H1 (cell line): ENCODE data around the gene HUWE1. TPM values are rescaled to one million over a fixed set of nuclear protein-coding genes. Genes with fewer than 3 reads are reported as not detected.

Experiments used
- CTCF ChIA-PET: fragments of 300-600 bp; sonication (Branson Sonifier 250); formaldehyde crosslinking; loops from one replicate; lab custom pipeline; 2021; ENCODE audit not compliant: partially characterized antibody; lab: Charles Lee
- POLR2A ChIA-PET: fragments of 300-600 bp; sonication (Branson Sonifier 250); formaldehyde crosslinking; loops from one replicate; lab custom pipeline; 2021; ENCODE audit warnings: inconsistent platforms; ENCODE audit not compliant: partially characterized antibody; lab: Charles Lee
- DNase-seq, 2 experiments: peaks; one replicate each; pipeline versions ENCODE4 v3.0.0 to v3.0.0-alpha.2; 2010 to 2022; ENCODE audit warnings: low spot score in 2 of 2, low read depth in 1 of 2, mixed read lengths in 1 of 2
- FAIRE-seq: peaks from 2 replicates; lab custom pipeline; 2011; peaks lifted over from hg19 to GRCh38; lab: Jason Lieb, UNC
- H2AFZ ChIP-seq: 2 replicates; pipeline ENCODE4 v1.8.1; 2012; ENCODE audit warnings: low read length, inconsistent platforms
- H2AK5ac ChIP-seq: 2 replicates; pipeline ENCODE4 v1.6.1; 2013; ENCODE audit warnings: low read depth, low read length
- H2BK120ac ChIP-seq: replicated peaks from 2 replicates; pipeline ENCODE3; 2013; ENCODE audit warnings: low read depth, low read length, inconsistent platforms
- H2BK12ac ChIP-seq: 2 replicates; pipeline ENCODE4 v1.6.1; 2013; ENCODE audit warnings: low read depth, low read length
- H2BK15ac ChIP-seq: 2 replicates; pipeline ENCODE4 v1.6.1; 2013; ENCODE audit warnings: low read length
- H2BK20ac ChIP-seq: 2 replicates; pipeline ENCODE4 v1.6.1; 2013; ENCODE audit warnings: low read length
- H2BK5ac ChIP-seq: 2 replicates; pipeline ENCODE4 v1.6.1; 2013; ENCODE audit warnings: low read depth, low read length
- H3K14ac ChIP-seq: 2 replicates; pipeline ENCODE4 v1.6.1; 2013; ENCODE audit warnings: inconsistent platforms; ENCODE audit not compliant: insufficient read length
- H3K18ac ChIP-seq: 2 replicates; pipeline ENCODE4 v1.6.1; 2013; ENCODE audit warnings: low read length; ENCODE audit errors: extremely low read depth
- H3K23ac ChIP-seq: 2 replicates; pipeline ENCODE4 v1.6.1; 2013; ENCODE audit warnings: inconsistent platforms; ENCODE audit not compliant: insufficient read length
- H3K23me2 ChIP-seq: 2 replicates; pipeline ENCODE4 v1.6.1; 2013; ENCODE audit warnings: low read depth, low read length
- H3K27ac ChIP-seq: 2 replicates; pipeline ENCODE4 v1.6.1; 2011; ENCODE audit warnings: low read depth, low read length, inconsistent platforms
- H3K27me3 ChIP-seq, 4 experiments: replicated peaks in 1 of 4; 1 replicate in 1 of 4; 2 replicates in 3 of 4; pipeline versions ENCODE4 v1.6.1 to v1.8.1; 2011 to 2013; ENCODE audit warnings: low read length in 3 of 4, mild to moderate bottlenecking in 3 of 4, inconsistent platforms in 2 of 4, mixed read lengths in 2 of 4, moderate library complexity in 1 of 4; ENCODE audit not compliant: control insufficient read depth in 3 of 4, insufficient read depth in 3 of 4; ENCODE audit errors: extremely low read depth in 1 of 4
- H3K36me3 ChIP-seq, 4 experiments: 2 replicates each; pipeline versions ENCODE4 v1.6.1 to v1.8.1; 2011 to 2013; ENCODE audit warnings: mild to moderate bottlenecking in 4 of 4, low read length in 3 of 4, moderate library complexity in 2 of 4, control low read depth in 1 of 4, inconsistent platforms in 1 of 4; ENCODE audit not compliant: insufficient read depth in 4 of 4, control insufficient read depth in 2 of 4
- H3K4ac ChIP-seq: replicated peaks from 2 replicates; pipeline ENCODE3; 2013; ENCODE audit warnings: low read length, low read depth, mixed read lengths, inconsistent platforms; ENCODE audit not compliant: insufficient read length
- H3K4me1 ChIP-seq, 4 experiments: replicated peaks in 1 of 4; 1 replicate in 1 of 4; 2 replicates in 3 of 4; pipeline versions ENCODE4 v1.6.1 to v1.8.1; 2011 to 2013; ENCODE audit warnings: low read length in 3 of 4, inconsistent platforms in 2 of 4, mixed read lengths in 1 of 4; ENCODE audit not compliant: insufficient read depth in 4 of 4, control insufficient read depth in 3 of 4
- H3K4me2 ChIP-seq, 2 experiments: 2 replicates each; pipeline versions ENCODE4 v1.6.1 to v1.8.1; 2011 to 2013; ENCODE audit warnings: low read depth in 2 of 2, low read length in 2 of 2, control low read depth in 1 of 2, inconsistent platforms in 1 of 2, mild to moderate bottlenecking in 1 of 2; ENCODE audit not compliant: insufficient read depth in 1 of 2
- H3K4me3 ChIP-seq, 4 experiments: fragments of 200-600, 300-600 bp in 1 of 4; sonication (generic), shearing (Covaris generic), sonication (Bioruptor Twin) in 1 of 4; 2 replicates each; pipeline versions ENCODE4 v1.5.1 to v1.8.1; 2011 to 2016; ENCODE audit warnings: low read length in 4 of 4, low read depth in 3 of 4, control low read depth in 2 of 4, inconsistent platforms in 2 of 4, mild to moderate bottlenecking in 2 of 4, mixed read lengths in 1 of 4, moderate library complexity in 1 of 4; ENCODE audit not compliant: insufficient read depth in 2 of 4; ENCODE audit errors: extremely low read depth in 1 of 4
- H3K56ac ChIP-seq: replicated peaks from 2 replicates; pipeline ENCODE3; 2013; ENCODE audit warnings: low read depth, mild to moderate bottlenecking, mixed read lengths, low read length, inconsistent platforms; ENCODE audit not compliant: insufficient read length
- H3K79me1 ChIP-seq: 2 replicates; pipeline ENCODE4 v1.6.1; 2013; ENCODE audit warnings: low read depth, low read length, control low read depth
- H3K79me2 ChIP-seq, 2 experiments: 2 replicates each; pipeline versions ENCODE4 v1.6.1 to v1.8.1; 2012 to 2013; ENCODE audit warnings: low read length in 2 of 2, mild to moderate bottlenecking in 2 of 2, inconsistent platforms in 1 of 2; ENCODE audit not compliant: insufficient read depth in 2 of 2, control insufficient read depth in 1 of 2
- H3K9ac ChIP-seq, 4 experiments: replicated peaks in 1 of 4; 1 replicate in 1 of 4; 2 replicates in 3 of 4; pipeline versions ENCODE4 v1.6.1 to v1.8.1; 2011 to 2013; ENCODE audit warnings: low read depth in 3 of 4, low read length in 3 of 4, control low read depth in 2 of 4, mild to moderate bottlenecking in 2 of 4, moderate library complexity in 2 of 4, inconsistent platforms in 1 of 4; ENCODE audit errors: extremely low read depth in 1 of 4
- H3K9me3 ChIP-seq, 2 experiments: 2 replicates each; pipeline versions ENCODE4 v1.6.1 to v1.8.1; 2012 to 2013; ENCODE audit warnings: mild to moderate bottlenecking in 2 of 2, moderate library complexity in 2 of 2, control low read depth in 1 of 2, inconsistent platforms in 1 of 2, low read depth in 1 of 2, low read length in 1 of 2, mixed read lengths in 1 of 2; ENCODE audit not compliant: insufficient read depth in 2 of 2
- H4K20me1 ChIP-seq, 2 experiments: replicated peaks in 1 of 2; 2 replicates each; pipeline versions ENCODE3 to v1.8.1; 2011 to 2013; ENCODE audit warnings: inconsistent platforms in 2 of 2, low read length in 2 of 2, mild to moderate bottlenecking in 1 of 2; ENCODE audit not compliant: insufficient read depth in 2 of 2, control insufficient read depth in 1 of 2
- H4K5ac ChIP-seq: 2 replicates; pipeline ENCODE4 v1.6.1; 2013; ENCODE audit warnings: low read length, low read depth, mixed read lengths, inconsistent platforms; ENCODE audit not compliant: insufficient read length
- H4K8ac ChIP-seq: 2 replicates; pipeline ENCODE4 v1.8.0; 2013; ENCODE audit warnings: mild to moderate bottlenecking, moderate library complexity, low read length, inconsistent platforms; ENCODE audit not compliant: insufficient read depth; ENCODE audit errors: extremely low read depth
- H4K91ac ChIP-seq: replicated peaks from 2 replicates; pipeline ENCODE3; 2013; ENCODE audit warnings: low read length, mixed read lengths, inconsistent platforms; ENCODE audit not compliant: insufficient read length
- ASH2L ChIP-seq: fragments of 200-600, 300-600 bp; sonication (generic); IDR thresholded peaks from one replicate; pipeline ENCODE4 v1.7.1; 2017; ENCODE audit warnings: low read length
- BACH1 ChIP-seq: IDR thresholded peaks from 2 replicates; pipeline ENCODE4 v1.6.1; 2012; ENCODE audit warnings: low read length, improper control_type of control experiment
- BRCA1 ChIP-seq: IDR thresholded peaks from 2 replicates; pipeline ENCODE4 v1.6.1; 2012; ENCODE audit warnings: low read depth, low read length, improper control_type of control experiment
- CBX5 ChIP-seq: fragments of 300-800, 300-1000 bp; sonication (generic); IDR thresholded peaks from 2 replicates; pipeline ENCODE4 v1.7.1; 2016; ENCODE audit warnings: antibody characterized with exemption, low read length, low read depth
- CEBPB ChIP-seq: IDR thresholded peaks from 2 replicates; pipeline ENCODE4 v1.6.1; 2012; ENCODE audit warnings: low read depth, low read length
- GABPA ChIP-seq: IDR thresholded peaks from 2 replicates; pipeline ENCODE4 v1.6.1; 2011; ENCODE audit warnings: mild to moderate bottlenecking, low read length, moderate library complexity, borderline replicate concordance; ENCODE audit not compliant: insufficient read depth
- NANOG ChIP-seq: IDR thresholded peaks from 2 replicates; pipeline ENCODE4 v1.6.1; 2011; ENCODE audit warnings: low read length, low read depth, mild to moderate bottlenecking, inconsistent platforms; ENCODE audit not compliant: insufficient read depth, poor library complexity, severe bottlenecking
- POLR2A ChIP-seq, 2 experiments: IDR thresholded peaks; 1 replicate in 1 of 2; 2 replicates in 1 of 2; pipeline ENCODE4 v1.6.1; 2011; ENCODE audit warnings: low read depth in 2 of 2, low read length in 2 of 2, mild to moderate bottlenecking in 2 of 2; ENCODE audit errors: control extremely low read depth in 1 of 2
- RFX5 ChIP-seq: IDR thresholded peaks from 2 replicates; pipeline ENCODE4 v1.6.1; 2011; ENCODE audit warnings: low read depth, low read length, improper control_type of control experiment, borderline replicate concordance
- RXRA ChIP-seq: IDR thresholded peaks from 2 replicates; pipeline ENCODE4 v1.6.1; 2011; ENCODE audit warnings: low read depth, mild to moderate bottlenecking, low read length, moderate library complexity; ENCODE audit not compliant: insufficient read depth
- SIN3A ChIP-seq, 2 experiments: IDR thresholded peaks in 1 of 2; conservative IDR thresholded peaks in 1 of 2; 2 replicates each; pipeline ENCODE4 v1.6.1; 2011 to 2012; ENCODE audit warnings: low read length in 2 of 2, improper control_type of control experiment in 1 of 2, low read depth in 1 of 2, mild to moderate bottlenecking in 1 of 2
- SUZ12 ChIP-seq: fragments of 200-600 bp; sonication (generic); IDR thresholded peaks from 2 replicates; pipeline ENCODE4 v1.6.1; 2012; ENCODE audit warnings: mild to moderate bottlenecking, inconsistent platforms, low read length, moderate library complexity, mixed read lengths
- TAF1 ChIP-seq: IDR thresholded peaks from 2 replicates; pipeline ENCODE4 v1.6.1; 2011; ENCODE audit warnings: mild to moderate bottlenecking, low read depth, low read length
- YY1 ChIP-seq: IDR thresholded peaks from 2 replicates; pipeline ENCODE4 v1.6.1; 2011; ENCODE audit warnings: low read depth, mild to moderate bottlenecking, low read length
- ZNF274 ChIP-seq: IDR thresholded peaks from 2 replicates; pipeline ENCODE4 v1.7.0; 2012; ENCODE audit warnings: low read length, borderline replicate concordance; ENCODE audit errors: extremely low read depth
- polyA plus RNA-seq, 7 experiments: library from polyadenylated mRNA; depleted of rRNA in 3 of 7; stranded (reverse) in 5 of 7; unstranded in 2 of 7; fragments of >200 nt in 5 of 7; fragments of 200-250 nt in 2 of 7; gene quantifications; 1 replicate in 5 of 7; 2 replicates in 1 of 7; 4 replicates in 1 of 7; pipeline versions ENCODE4 v1.2.1 to v1.2.3, GENCODE V29; 2011 to 2013; ENCODE audit warnings: missing spikeins in 2 of 7, mixed read lengths in 2 of 7
- total RNA-seq: library from RNA; stranded (reverse); fragmentation: NEBNext Ultra II Directional; extraction: Animal tissue kit (Norgen Biotek cat#: 25700); gene quantifications from 2 replicates; pipeline ENCODE4 v1.2.1, GENCODE V29; 2021

The HUWE1 gene
- total and polyA plus RNA-seq, 2 of the 8 experiments (the other 6 are each of a cell fraction or from before 2014, with no cell fraction given): 114 to 252 TPM

DNA sequence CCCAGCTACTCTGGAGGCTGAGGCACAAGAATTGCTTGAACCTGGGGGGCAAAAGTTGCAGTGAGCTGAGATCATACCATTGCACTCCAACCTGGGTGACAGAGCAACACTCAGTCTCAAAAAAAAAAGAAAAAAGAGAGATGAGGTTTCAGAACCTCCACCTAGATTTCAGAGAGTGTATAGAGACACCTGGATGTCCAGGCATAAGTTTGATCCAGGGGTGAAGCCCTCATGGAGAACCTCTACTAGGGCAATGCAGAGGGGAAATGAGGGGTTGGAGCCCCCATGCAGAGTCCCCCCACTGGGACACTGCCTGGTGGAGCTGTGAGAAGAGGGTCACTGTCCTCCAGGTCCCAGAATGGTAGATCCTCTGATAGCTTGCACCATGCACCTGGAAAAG lies 159.5 kb downstream of the HUWE1 start:
- H3K4me1 ChIP-seq: no peaks in the 10 kb centered on the region
- no peaks in the 10 kb centered on the region for H4K20me1 ChIP-seq
- H3K79me2 ChIP-seq: no peaks in the 10 kb centered on the region
- H2AFZ ChIP-seq: no peak overlapping the region
- H2BK5ac ChIP-seq: no peak overlapping the region
- H3K36me3 ChIP-seq: no peaks in the 10 kb centered on the region
- no peak overlapping the region for H3K4me3 ChIP-seq
- no peak overlapping the region for H3K27ac ChIP-seq
- no peak overlapping the region for H2BK12ac ChIP-seq
- H3K27me3 ChIP-seq: no peaks in the 10 kb centered on the region
- H3K56ac ChIP-seq: no peak overlapping the region
- H3K4me2 ChIP-seq: no peak overlapping the region
- FAIRE-seq: no peak
- H4K91ac ChIP-seq: no peak overlapping the region
- H3K79me1 ChIP-seq: no peaks in the 10 kb centered on the region
- no peak overlapping the region for H3K9ac ChIP-seq
- POLR2A ChIA-PET: no interaction called here
- H3K9me3 ChIP-seq: peaks cover 4 to 11% of the 10 kb centered on the region in 2 experiments; a peak in 1 of 4 replicates
- CTCF ChIA-PET: no interaction called here
- no peak overlapping the region for H3K4ac ChIP-seq
- DNase-seq: no peak
- H4K5ac ChIP-seq: no peak overlapping the region
- no peak overlapping the region for H2BK20ac ChIP-seq
- no peak overlapping the region for H2BK15ac ChIP-seq
- no peaks in the 10 kb centered on the region for H3K23me2 ChIP-seq
- no peak overlapping the region for H3K18ac ChIP-seq
- no peak overlapping the region for H4K8ac ChIP-seq
- no peak overlapping the region for H2BK120ac ChIP-seq
- H2AK5ac ChIP-seq: no peak overlapping the region
- H3K14ac ChIP-seq: no peak overlapping the region
- H3K23ac ChIP-seq: no peak overlapping the region
- TF ChIP-seq BACH1: no peak
- no peak for TF ChIP-seq NANOG
- no peak for TF ChIP-seq YY1
- no peak for TF ChIP-seq BRCA1
- no peak for TF ChIP-seq GABPA
- no peak for TF ChIP-seq SIN3A (conservative IDR thresholded peaks at IDR 0.05 in 1 of 2, IDR thresholded peaks at IDR 0.05 in 1 of 2; ENCODE audit: low read depth in 1 of 2, low read length in 2 of 2)
- TF ChIP-seq RXRA: no peak
- no peak for TF ChIP-seq TAF1
- TF ChIP-seq RFX5: no peak
- no peak for TF ChIP-seq ZNF274
- no peak for TF ChIP-seq CBX5
- no peak for TF ChIP-seq ASH2L
- no peak for TF ChIP-seq SUZ12
- TF ChIP-seq CEBPB: no peak
- TF ChIP-seq POLR2A (IDR thresholded peaks at IDR 0.05; ENCODE audit: control extremely low read depth in 1 of 2, low read depth in 2 of 2, low read length in 2 of 2): no peak
